HepG2 (cell line): ENCODE measurements around the gene ZNF620. TPM values are rescaled to one million over a fixed set of nuclear protein-coding genes. Genes with fewer than 3 reads are reported as not detected.
A peak's percentile ranks its signal among the peaks of the same experiment; 100 is the strongest.

Experiments
- ATAC-seq: fragments of 200-7000 bp; cut with Tn5 transposase; 3 replicates; pipeline ENCODE4 v1.9.1; 2020; ENCODE audit warnings: mild to moderate bottlenecking, moderate library complexity
- BruUV-seq: library from RNA; stranded (reverse); fragments of 400-500 nt; replicated peaks from 2 replicates; lab custom pipeline; 2021; lab: Mats Ljungman, UMichigan
- CTCF ChIA-PET: fragments of 300-600 bp; formaldehyde crosslinking; extraction: SDS; loops from one replicate; lab custom pipeline; 2021; ENCODE audit warnings: low total read pairs, inconsistent platforms, low intra/inter-chr PET ratio; lab: Yijun Ruan, JAX
- POLR2A ChIA-PET: fragments of 350-600 bp; sonication (Branson Sonifier 250); formaldehyde crosslinking; loops from one replicate; lab custom pipeline; 2020; ENCODE audit warnings: antibody characterized with exemption, inconsistent platforms; lab: Yijun Ruan, JAX
- DNase-seq: peaks from one replicate; pipeline ENCODE4 v3.0.0-alpha.2; 2015; ENCODE audit warnings: low spot score
- FAIRE-seq: peaks from 3 replicates; lab custom pipeline; 2011; peaks lifted over from hg19 to GRCh38; lab: Jason Lieb, UNC
- H2AFZ ChIP-seq: one replicate; pipeline ENCODE4 v1.6.1; 2011; ENCODE audit warnings: low read length, inconsistent platforms
- H3K27ac ChIP-seq: fragments of 300-600 bp; 3 replicates; pipeline ENCODE4 v1.8.0; 2011; ENCODE audit warnings: mixed run types, mild to moderate bottlenecking, mixed read lengths, low read length, inconsistent platforms; ENCODE audit not compliant: insufficient read depth; ENCODE audit errors: extremely low read length
- H3K27me3 ChIP-seq, 2 experiments: fragments of 200-600 bp in 1 of 2; 2 replicates in 1 of 2; 3 replicates in 1 of 2; pipeline versions ENCODE4 v1.6.0 to v1.8.0; 2011; ENCODE audit warnings: low read length in 2 of 2, mild to moderate bottlenecking in 2 of 2, moderate library complexity in 2 of 2, inconsistent platforms in 1 of 2; ENCODE audit not compliant: insufficient read depth in 2 of 2, control insufficient read depth in 1 of 2
- H3K36me3 ChIP-seq, 2 experiments: fragments of 200-600 bp in 1 of 2; replicated peaks in 1 of 2; 2 replicates in 1 of 2; 3 replicates in 1 of 2; pipeline versions ENCODE4 v1.5.1 to v1.8.0; 2011; ENCODE audit warnings: low read length in 2 of 2, inconsistent platforms in 1 of 2; ENCODE audit not compliant: insufficient read depth in 2 of 2, control insufficient read depth in 1 of 2
- H3K4me1 ChIP-seq: 2 replicates; pipeline ENCODE4 v1.5.1; 2012; ENCODE audit warnings: low read length, inconsistent platforms; ENCODE audit not compliant: insufficient read depth
- H3K4me2 ChIP-seq: 2 replicates; pipeline ENCODE4 v1.6.0; 2011; ENCODE audit warnings: low read depth, low read length, inconsistent platforms
- H3K4me3 ChIP-seq, 3 experiments: fragments of 200-600 bp in 1 of 3; sonication (generic), shearing (Covaris generic) in 1 of 3; replicated peaks in 1 of 3; 2 replicates each; pipeline ENCODE4 v1.5.1; 2011 to 2016; ENCODE audit warnings: low read length in 3 of 3, inconsistent platforms in 2 of 3, low read depth in 2 of 3, mild to moderate bottlenecking in 2 of 3, control low read depth in 1 of 3, mixed read lengths in 1 of 3; ENCODE audit not compliant: insufficient read depth in 1 of 3
- H3K79me2 ChIP-seq: one replicate; pipeline ENCODE4 v1.6.1; 2011; ENCODE audit warnings: low read length, inconsistent platforms; ENCODE audit not compliant: insufficient read depth
- H3K9ac ChIP-seq: 2 replicates; pipeline ENCODE4 v1.6.0; 2011; ENCODE audit warnings: mild to moderate bottlenecking, low read depth, low read length, inconsistent platforms; ENCODE audit not compliant: insufficient read depth
- H3K9me3 ChIP-seq: 2 replicates; pipeline ENCODE4 v1.5.1; 2012; ENCODE audit warnings: mild to moderate bottlenecking, low read length
- H4K20me1 ChIP-seq: 2 replicates; pipeline ENCODE4 v1.6.0; 2011; ENCODE audit warnings: inconsistent platforms, mild to moderate bottlenecking, low read length, moderate library complexity; ENCODE audit not compliant: insufficient read depth
- MED8 ChIP-seq: sonication (generic); formaldehyde crosslinking; IDR thresholded peaks from 2 replicates; pipeline ENCODE4 v1.8.1; 2023; ENCODE audit warnings: mild to moderate bottlenecking, missing genetic modification reagents; ENCODE audit not compliant: insufficient replicate concordance
- NONO ChIP-seq, 2 experiments: fragments of 450-650 bp in 1 of 2; sonication (generic) in 1 of 2; formaldehyde crosslinking in 1 of 2; IDR thresholded peaks in 1 of 2; conservative IDR thresholded peaks in 1 of 2; 2 replicates each; pipeline versions ENCODE4 v1.6.1 to v1.8.0; 2017 to 2022; ENCODE audit warnings: mild to moderate bottlenecking in 1 of 2, missing genetic modification reagents in 1 of 2, moderate library complexity in 1 of 2
- SIX1 ChIP-seq: sonication (generic); formaldehyde crosslinking; IDR thresholded peaks from 2 replicates; pipeline ENCODE4 v1.4.0; 2020; ENCODE audit warnings: missing genetic modification reagents, borderline replicate concordance
- ZBTB3 ChIP-seq: sonication (generic); formaldehyde crosslinking; IDR thresholded peaks from 2 replicates; pipeline ENCODE4 v1.4.0; 2020; ENCODE audit warnings: low read depth, mild to moderate bottlenecking, moderate library complexity, missing genetic modification reagents, borderline replicate concordance
- ZFP41 ChIP-seq: sonication (generic); formaldehyde crosslinking; IDR thresholded peaks from 2 replicates; pipeline ENCODE4 v1.4.0; 2020; ENCODE audit warnings: mild to moderate bottlenecking, missing genetic modification reagents, borderline replicate concordance
- ZMAT3 ChIP-seq: sonication (generic); formaldehyde crosslinking; conservative IDR thresholded peaks from 2 replicates; pipeline ENCODE4 v1.7.0; 2021; ENCODE audit warnings: missing genetic modification reagents
- WGBS: methylation state at CpG from one replicate; pipeline ENCODE4 v1.1.6; 2017; ENCODE audit warnings: low lambda C conversion rate; 5-methylcytosine and 5-hydroxymethylcytosine counted together
- in situ Hi-C: cut with HindIII; loops from 2 replicates; pipeline ENCODE4 v1.10.0; 2017; ENCODE audit warnings: low pct_unique_long_range_greater_than_20kb; ENCODE audit not compliant: extremely low pct_ligation_motif_present
- intact Hi-C: fragments of 100-400 bp; cut with micrococcal nuclease; formaldehyde crosslinking; loops from one replicate; pipeline ENCODE4 v1.10.0; 2022; ENCODE audit not compliant: unreplicated experiment
- polyA plus RNA-seq, 8 experiments: library from polyadenylated mRNA; depleted of rRNA in 3 of 8; stranded (reverse) in 7 of 8; unstranded in 1 of 8; fragments of >200 nt; fragmentation: Illumina TruSeq in 4 of 8; extraction: Trizol in 4 of 8; gene quantifications; 2 replicates each; pipeline versions ENCODE4 v1.2.1 to v1.2.3, GENCODE V29; 2011 to 2016; ENCODE audit warnings: low read depth in 4 of 8, missing spikeins in 1 of 8, mixed read lengths in 1 of 8; ENCODE audit not compliant: insufficient read depth in 1 of 8
- total RNA-seq, 5 experiments: library from RNA; depleted of rRNA; stranded (reverse); fragments of >200 nt; fragmentation: Illumina TruSeq; extraction: Trizol; gene quantifications; 2 replicates each; pipeline ENCODE4 v1.2.3, GENCODE V29; 2016; ENCODE audit warnings: low read depth in 1 of 5

The ZNF620 gene
- total and polyA plus RNA-seq, 2 of the 13 experiments (the other 11 are each of a cell fraction or from before 2014, with no cell fraction given), result 2.3 to 12.2 TPM

DNA sequence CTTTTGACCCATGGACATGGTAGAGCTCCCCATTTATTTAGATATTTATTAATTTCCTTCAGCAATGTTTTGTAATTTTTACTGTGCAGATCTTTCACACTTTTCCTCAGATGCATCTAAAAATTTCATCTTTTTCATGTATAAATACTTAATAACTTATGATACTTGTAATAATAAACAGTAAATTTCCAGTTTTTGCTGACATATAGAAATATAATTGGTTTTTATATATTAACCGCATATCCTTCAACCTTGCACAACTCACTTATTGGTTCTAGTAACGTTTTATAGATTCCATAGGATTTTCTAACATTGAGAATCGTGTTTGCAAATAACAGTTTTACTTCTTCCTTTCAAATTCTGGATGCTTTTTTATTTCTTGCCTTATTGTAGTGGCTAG lies 15.4 kb downstream of the ZNF620 start (continued):
- TF ChIP-seq ZFP41, result no peak
- no peak for TF ChIP-seq MED8 (CRISPR knock-in tag)

DNA sequence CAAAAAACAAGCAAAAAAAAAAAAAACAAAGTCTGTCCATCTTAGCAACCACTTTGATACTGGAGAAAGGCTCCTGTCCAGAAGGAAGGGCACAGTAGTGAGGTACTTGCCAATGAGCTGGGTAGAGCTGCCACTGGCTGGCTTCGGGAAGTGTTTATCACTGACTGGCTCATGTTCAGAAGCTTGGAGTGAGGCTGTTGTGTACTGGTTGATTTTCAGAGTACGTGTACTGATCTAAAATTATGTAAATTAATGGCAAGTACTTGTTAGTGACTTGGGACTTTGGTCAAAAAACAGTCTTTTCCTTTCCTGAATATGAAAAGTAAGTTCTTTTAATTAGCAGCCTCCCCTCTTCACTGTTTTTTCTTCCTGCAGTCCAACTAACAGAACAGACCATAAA lies 17.9 kb downstream of the ZNF620 start:
- Histone ChIP-seq H3K4me1 (peaks cover 34% of the 10 kb centered on the region), H2AFZ (no peak overlapping the region), H3K9ac (no peak overlapping the region), H3K36me3 (peaks cover 2 to 13% of the 10 kb centered on the region in 2 experiments; a peak in 3 of 5 replicates), H3K9me3 (no peaks in the 10 kb centered on the region), H4K20me1 (no peaks in the 10 kb centered on the region), H3K27me3 (no peaks in the 10 kb centered on the region; a peak in 1 of 5 replicates)
- in situ Hi-C loops (no loop called here), intact Hi-C loops (loop anchor here (1.0 to 2.0 kb wide), 2 partner anchors 18 to 67 kb away; partner anchors contain the start of gene RPL14)
- whole genome bisulfite sequencing, result 91% methylated on average over 2 of the region's 2 CpGs
- no peak for DNase-seq
- CTCF ChIA-PET, result no interaction called here
- no peak for FAIRE-seq
- TF ChIP-seq ZBTB3 (CRISPR knock-in tag) (no peak), NONO (IDR thresholded peaks at IDR 0.05) (no peak), NONO (CRISPR knock-in tag; conservative IDR thresholded peaks at IDR 0.05) (no peak), SIX1 (CRISPR knock-in tag) (no peak), ZMAT3 (no peak)
- TF ChIP-seq, all 625 proteins: peak for 0
- peaks cover 31% of the 10 kb centered on the region for H3K79me2 ChIP-seq
- POLR2A ChIA-PET, result interaction anchor here (1.0 to 5.8 kb wide), 7 partner anchors 13 to 72 kb away, joined by 3 to 119 read pairs (median 5); partner anchors contain the start of genes RPL14, ZNF619 and ZNF620
- peak overlapping the region in 2 of 3 experiments; percentile 99; a peak in 2 of 6 replicates for H3K4me3 ChIP-seq
- peak overlapping the region; percentile 92 for H3K4me2 ChIP-seq
- no TSS peak for BruUV-seq
- ATAC-seq, result no peak
- H3K27ac ChIP-seq, result peak overlapping the region; percentile 86
